AG08395 (cell line): ENCODE data around the gene KRTAP1-5.
"Not testable (repeated sequence)": the region's sequence is repeated elsewhere in the genome, so short reads cannot be mapped to it uniquely, and the experiment has no call there.

Experiments used
- DNase-seq: peaks from one replicate; pipeline ENCODE4 v3.0.0; 2012; ENCODE audit warnings: mixed read lengths, low spot score

The KRTAP1-5 gene

DNA sequence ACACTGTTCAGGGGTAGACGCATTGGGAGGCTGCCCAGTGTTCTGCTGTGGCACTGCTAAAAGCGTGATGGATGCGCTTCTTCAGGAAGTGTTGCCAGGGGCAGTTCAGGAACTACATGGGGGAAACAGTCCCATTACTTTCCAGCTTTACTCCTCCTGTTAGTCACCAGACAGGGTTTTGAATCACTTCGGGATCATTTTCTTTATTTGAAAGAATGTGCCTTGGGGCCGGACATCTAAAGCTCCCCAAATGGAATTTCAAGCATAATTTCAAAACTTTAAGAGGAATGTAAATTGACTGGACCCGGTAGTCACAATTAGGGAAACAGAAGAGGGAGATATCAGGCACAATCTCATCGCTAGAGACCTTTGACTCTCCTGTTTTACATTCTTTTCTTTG lies 21.4 kb upstream of the KRTAP1-5 start:
- peak; percentile 74 for DNase-seq

- DNase-seq, result not testable (repeated sequence)
These were observed 19.9 kb upstream of the KRTAP1-5 start, which contains the start of gene KRTAP2-1 for GRCh38 chr17:41046735-41047465. Gene KRTAP2-1 (minus strand): TSS chr17:41047316. CDS start chr17:41047267, 49 bp downstream.

DNA sequence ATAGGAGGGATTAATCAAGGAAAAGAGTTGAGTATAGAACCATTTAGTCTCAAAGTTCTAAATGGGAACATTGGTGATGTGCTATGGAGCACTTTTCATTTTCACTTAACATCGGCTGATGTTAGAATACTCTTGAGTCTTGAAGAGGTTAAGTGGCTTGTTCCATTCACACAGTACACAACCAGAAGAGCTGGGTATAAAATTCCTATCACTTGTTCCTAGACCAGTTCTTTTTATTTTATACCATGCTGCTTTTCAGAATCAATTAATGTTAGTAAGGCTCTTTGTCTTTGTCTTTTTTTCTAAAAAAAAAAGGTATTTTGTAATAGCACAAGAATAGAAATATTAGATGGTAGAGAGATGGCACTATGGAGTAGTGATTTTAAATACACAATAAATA lies 15.9 kb upstream of the KRTAP1-5 start:
- DNase-seq, result no peak

DNA sequence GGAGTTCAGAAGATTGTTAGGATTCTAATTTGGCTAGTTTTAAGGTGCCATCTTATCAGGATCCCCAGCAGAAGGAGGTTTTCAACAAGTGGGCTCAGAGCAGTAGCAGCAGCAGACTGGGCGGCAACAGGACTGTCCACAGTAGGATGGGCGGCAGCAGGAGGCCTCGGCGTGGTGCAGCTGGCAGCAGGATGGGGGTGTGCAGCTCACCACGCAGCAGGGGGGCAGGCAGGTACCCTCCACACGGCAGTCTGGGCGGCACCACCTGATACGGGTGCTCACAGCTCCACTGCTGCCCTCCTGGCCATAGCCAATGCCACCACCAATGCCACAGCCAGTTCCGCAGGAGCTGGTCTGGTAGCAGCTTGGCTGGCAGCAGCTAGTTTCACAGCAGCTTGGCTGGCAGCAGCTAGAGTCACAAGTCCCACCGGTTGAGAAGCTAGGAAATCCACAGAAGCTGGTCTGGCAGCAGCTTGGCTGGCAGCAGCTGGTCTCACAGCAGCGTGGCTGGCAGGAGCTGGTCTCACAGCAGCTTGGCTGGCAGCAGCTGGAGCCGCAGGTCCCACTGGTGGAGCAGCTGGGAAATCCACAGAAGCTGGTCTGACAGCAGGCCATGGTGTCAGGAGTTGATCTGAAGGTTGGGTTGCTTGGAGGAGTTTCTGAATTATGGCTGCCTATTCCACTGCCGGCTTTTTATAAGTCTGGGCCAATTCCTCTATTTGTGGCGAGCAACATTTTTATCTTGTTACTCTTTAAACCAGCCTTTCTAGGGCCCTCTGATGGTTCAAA lies 14.0 kb upstream of the KRTAP1-5 start, which contains the start of gene KRTAP1-1:
TSS of gene KRTAP1-1 (minus strand) at position 668 of the 789 bp plus-strand sequence. CDS start at position 615, 53 bp downstream.
- DNase-seq, result peak; percentile 48

DNA sequence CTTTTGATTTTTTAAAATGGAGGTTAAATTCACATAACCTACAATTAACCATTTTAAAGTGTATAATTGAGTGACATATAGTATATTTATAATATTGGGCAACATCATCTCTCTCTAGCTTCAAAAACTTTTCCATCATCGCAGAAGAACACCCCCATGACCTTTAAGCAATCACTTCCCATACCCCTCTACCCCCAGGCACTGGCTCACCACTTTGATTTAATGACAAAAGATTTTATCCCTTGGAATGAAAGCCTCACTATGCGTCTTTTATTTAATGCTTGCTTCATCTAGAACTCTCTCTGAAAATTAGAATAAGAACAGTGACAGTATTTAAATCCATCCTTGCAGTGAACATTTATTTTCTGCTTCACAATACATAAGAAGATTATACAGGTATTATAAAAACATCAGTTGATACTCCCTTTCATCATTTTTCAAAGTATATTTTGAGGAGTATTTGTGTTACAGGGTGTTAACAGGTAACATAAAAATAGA lies 10.9 kb upstream of the KRTAP1-5 start:
- no peak for DNase-seq

GRCh38 chr17:41034346-41034935 lies 7.4 kb upstream of the KRTAP1-5 start, which contains the start of gene KRTAP1-3:
Gene KRTAP1-3 (minus strand): TSS chr17:41034874. CDS start chr17:41034821, 53 bp downstream.
- DNase-seq, result not testable (repeated sequence)

GRCh38 chr17:41029633-41030245 lies 2.7 kb upstream of the KRTAP1-5 start, which contains the start of gene KRTAP1-4:
Gene KRTAP1-4 (minus strand): TSS chr17:41030195. CDS start chr17:41030078, 117 bp downstream.
- no peak for DNase-seq

DNA sequence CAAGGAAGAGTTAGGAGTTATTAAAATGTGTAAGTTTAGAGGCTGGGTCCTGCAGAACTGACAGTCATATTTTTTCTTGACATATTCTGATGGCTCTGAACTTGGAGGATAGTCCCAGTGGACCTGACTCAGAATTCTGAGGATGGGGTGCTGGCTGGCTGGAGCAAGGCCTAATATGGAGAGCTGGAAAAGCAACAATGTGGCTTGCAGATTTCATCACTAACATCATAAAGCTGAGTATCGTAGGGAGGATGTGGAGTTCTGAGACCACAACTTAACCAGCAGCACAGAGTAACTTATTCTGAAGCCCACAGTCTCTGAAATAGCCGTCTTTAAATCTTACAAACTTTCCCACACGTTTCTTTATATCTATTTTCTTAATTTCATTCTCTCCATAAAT lies 2.3 kb downstream of the KRTAP1-5 start:
- no peak for DNase-seq

GRCh38 chr17:41020336-41020735 lies 6.7 kb downstream of the KRTAP1-5 start:
- no peak for DNase-seq

GRCh38 chr17:41019415-41019814 lies 7.6 kb downstream of the KRTAP1-5 start:
- no peak for DNase-seq

GRCh38 chr17:41018541-41018940 lies 8.5 kb downstream of the KRTAP1-5 start:
- DNase-seq, result no peak

- DNase-seq, result no peak
These were observed 10.3 kb downstream of the KRTAP1-5 start for GRCh38 chr17:41016578-41017215.

GRCh38 chr17:41015454-41015853 lies 11.6 kb downstream of the KRTAP1-5 start:
- DNase-seq, result no peak

GRCh38 chr17:41013606-41014005 lies 13.4 kb downstream of the KRTAP1-5 start:
- DNase-seq, result peak; percentile 62

DNA sequence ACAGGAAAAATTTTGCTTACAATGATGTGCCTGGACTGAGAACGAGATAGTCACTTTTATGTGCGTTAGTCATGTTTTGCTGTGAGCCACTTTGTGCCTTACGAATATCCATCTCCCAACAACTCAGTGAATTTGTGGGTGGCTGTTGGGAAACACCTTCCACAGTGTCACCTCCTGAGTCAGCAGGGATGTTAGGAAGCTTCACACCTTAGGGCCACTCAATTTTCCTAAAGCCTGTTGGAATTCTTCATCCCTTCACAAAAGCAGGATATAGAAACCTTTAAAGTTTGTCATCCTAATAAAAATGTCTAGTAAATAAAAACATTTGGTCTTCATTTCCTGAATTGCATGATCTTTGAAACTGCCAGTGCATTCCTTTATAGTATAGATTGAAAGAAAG lies 13.8 kb downstream of the KRTAP1-5 start:
- DNase-seq, result peak; percentile 36

GRCh38 chr17:41012326-41013120 lies 14.5 kb downstream of the KRTAP1-5 start:
- no peak for DNase-seq

DNA sequence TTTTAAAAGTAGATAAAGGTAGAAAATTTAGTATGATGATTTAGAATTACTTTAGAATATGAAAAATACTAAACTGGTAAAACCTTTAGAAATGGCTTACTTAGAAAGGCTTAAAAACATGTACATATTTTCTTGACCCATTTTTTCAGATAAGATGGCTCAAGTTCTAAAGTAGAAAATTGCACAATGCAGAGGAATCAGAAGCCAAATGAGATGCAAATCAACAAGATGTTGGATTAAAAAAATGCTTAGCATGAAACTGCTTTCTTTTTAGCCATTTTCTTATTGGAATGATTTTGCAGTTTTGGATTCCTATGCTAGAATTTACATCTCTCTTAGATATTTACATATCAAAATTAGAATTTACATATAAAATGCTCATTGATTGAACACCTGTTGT lies 16.6 kb downstream of the KRTAP1-5 start:
- DNase-seq, result no peak

DNA sequence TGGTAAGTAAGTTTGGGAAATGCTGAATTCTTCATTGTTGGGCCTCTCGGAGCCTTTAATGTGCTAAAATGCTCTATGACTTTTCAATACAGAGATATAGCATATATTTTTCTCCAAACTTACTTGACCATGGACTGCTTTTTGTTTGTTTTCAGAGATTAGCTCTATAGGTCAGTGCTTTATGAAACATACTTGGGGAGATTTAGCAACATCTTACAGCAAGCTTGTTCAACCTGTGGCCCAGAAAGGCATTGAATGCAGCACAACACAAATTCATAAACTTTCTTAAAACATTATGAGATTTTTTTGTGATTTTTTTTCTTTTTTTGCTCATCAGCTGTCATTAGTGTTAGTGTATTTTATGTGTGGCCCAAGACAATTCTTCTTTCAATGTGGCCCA lies 17.1 kb downstream of the KRTAP1-5 start:
- DNase-seq, result no peak

DNA sequence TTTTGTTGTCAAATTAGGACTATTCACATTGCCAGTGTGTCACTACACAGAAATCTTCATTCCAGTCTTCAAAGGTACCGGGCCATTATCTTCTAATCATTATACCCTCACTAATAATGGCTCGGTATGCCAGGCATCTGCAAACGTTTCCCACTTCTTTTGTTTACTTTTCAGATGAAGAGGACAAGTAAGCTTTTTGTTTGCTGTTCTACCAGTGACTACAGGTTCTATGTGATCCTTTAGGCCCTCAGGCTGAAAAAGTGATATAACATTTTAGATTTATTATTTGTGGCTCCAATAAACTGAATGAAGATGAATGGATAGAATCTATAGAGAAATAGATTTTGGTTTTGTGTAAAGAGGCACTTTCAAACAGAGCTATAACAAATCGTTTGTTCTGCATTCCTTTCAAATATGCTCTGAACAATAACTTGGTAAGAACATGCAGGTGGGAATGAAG lies 17.7 kb downstream of the KRTAP1-5 start:
- no peak for DNase-seq

- no peak for DNase-seq
These were observed 18.2 kb downstream of the KRTAP1-5 start, which contains the start of gene KRTAP3-1 for GRCh38 chr17:41008811-41009210. Gene KRTAP3-1 (minus strand): TSS chr17:41009128. CDS start chr17:41009074, 54 bp downstream.
